GM18909 (cell line): ENCODE measurements around the gene ZFAND3.

ENCODE experiments used
- ATAC-seq: cut with Tn5 transposase; IDR thresholded peaks from one replicate; pipeline ENCODE4 v1.9.1; 2021; ENCODE audit warnings: mild to moderate bottlenecking; ENCODE audit not compliant: unreplicated experiment, poor library complexity

The ZFAND3 gene

GRCh38 chr6:38187811-38188590, 368.5 kb downstream of the ZFAND3 start:
- ATAC-seq: no peak

GRCh38 chr6:38188677-38189335, 369.3 kb downstream of the ZFAND3 start:
- no peak for ATAC-seq

GRCh38 chr6:38191418-38191817, 371.9 kb downstream of the ZFAND3 start:
- no peak for ATAC-seq

GRCh38 chr6:38192011-38192410, 372.5 kb downstream of the ZFAND3 start:
- ATAC-seq: no peak

GRCh38 chr6:38192487-38192886, 373.0 kb downstream of the ZFAND3 start:
- no peak for ATAC-seq

GRCh38 chr6:38193051-38193450, 373.5 kb downstream of the ZFAND3 start:
- no peak for ATAC-seq

- no peak for ATAC-seq
Measured at GRCh38 chr6:38193481-38194281, 374.2 kb downstream of the ZFAND3 start.

- no peak for ATAC-seq
Measured at GRCh38 chr6:38194282-38194572, 374.7 kb downstream of the ZFAND3 start.

GRCh38 chr6:38194589-38194988, 375.1 kb downstream of the ZFAND3 start:
- no peak for ATAC-seq

GRCh38 chr6:38195113-38195635, 375.6 kb downstream of the ZFAND3 start:
- no peak for ATAC-seq

- no peak for ATAC-seq
Measured at GRCh38 chr6:38198219-38198618, 378.7 kb downstream of the ZFAND3 start.
